ENCODE measurements around the gene NOB1. TPM values are rescaled to one million over a fixed set of nuclear protein-coding genes. Genes with fewer than 3 reads are reported as not detected.

Gene NOB1
- total RNA-seq, 1 experiment from 2014 or later = 31.9 TPM

- Histone ChIP-seq H3K4me1 (ENCODE audit: insufficient read depth, low read length) (no peaks in the 10 kb centered on the region), H3K27ac (ENCODE audit: low read length) (no peak overlapping the region), H2AFZ (ENCODE audit: low read length) (no peak overlapping the region), H3K4me3 (ENCODE audit: low read length) (no peak overlapping the region), H3K9me2 (replicated peaks; ENCODE audit: low read length) (no peaks in the 10 kb centered on the region), H3F3A (ENCODE audit: low read length, unreplicated experiment) (no peaks in the 10 kb centered on the region), H4K20me1 (ENCODE audit: low read length) (no peaks in the 10 kb centered on the region), H3K27me3 (ENCODE audit: low read length) (no peaks in the 10 kb centered on the region), H3K9ac (ENCODE audit: low read length) (no peak overlapping the region), H3K36me3 (ENCODE audit: low read depth, low read length) (peaks cover 43% of the 10 kb centered on the region), H3K4me2 (ENCODE audit: low read length) (no peak overlapping the region), H3K9me3 (ENCODE audit: low read length) (no peaks in the 10 kb centered on the region), H3K79me2 (ENCODE audit: low read length) (no peaks in the 10 kb centered on the region)
- ATAC-seq (no peak), DNase-seq (no peak)
- ChIA-PET CTCF (no interaction called here), POLR2A (ENCODE audit: unreplicated experiment) (no interaction called here)
- TF ChIP-seq EZH2phosphoT487 (IDR thresholded peaks at IDR 0.05; ENCODE audit: borderline replicate concordance, low read length) (no peak), EZH2 (IDR thresholded peaks at IDR 0.05; ENCODE audit: low read length, unreplicated experiment) (no peak), CTCF (conservative IDR thresholded peaks at IDR 0.05; ENCODE audit: low read depth, low read length) (no peak)
- intact Hi-C loops (cut with micrococcal nuclease) = no loop called here
- BruUV-seq (replicated peaks) = TSS peak; percentile 10
Observed at GRCh38 chr16:69691980-69692911, 62.5 kb downstream of the NOB1 start.

Other genes starting within 250 kb of the NOB1 start
- 11.4 and 14.3 TPM in 2 replicates for gene NFAT5, start 189.0 kb downstream of the NOB1 start, total RNA-seq (2014; rRNA removed)
- 193 and 251 TPM in 2 replicates for gene NQO1, start 28.4 kb downstream of the NOB1 start, total RNA-seq (2014; rRNA removed)
- gene WWP2, start 7.4 kb upstream of the NOB1 start, total RNA-seq (2014; rRNA removed) = 15.8 and 17.1 TPM in 2 replicates
- 0.22 TPM in 1 of 2 replicates, not detected in the other for gene CLEC18A, start 196.4 kb upstream of the NOB1 start, total RNA-seq (2014; rRNA removed)

Measured in PC-3 (cell line).